ENCODE measurements around the gene PAQR9. TPM values are rescaled to one million over a fixed set of nuclear protein-coding genes. Genes with fewer than 3 reads are reported as not detected.

PAQR9 gene
- total RNA-seq, 4 donors from 2014 or later = not detected

DNA sequence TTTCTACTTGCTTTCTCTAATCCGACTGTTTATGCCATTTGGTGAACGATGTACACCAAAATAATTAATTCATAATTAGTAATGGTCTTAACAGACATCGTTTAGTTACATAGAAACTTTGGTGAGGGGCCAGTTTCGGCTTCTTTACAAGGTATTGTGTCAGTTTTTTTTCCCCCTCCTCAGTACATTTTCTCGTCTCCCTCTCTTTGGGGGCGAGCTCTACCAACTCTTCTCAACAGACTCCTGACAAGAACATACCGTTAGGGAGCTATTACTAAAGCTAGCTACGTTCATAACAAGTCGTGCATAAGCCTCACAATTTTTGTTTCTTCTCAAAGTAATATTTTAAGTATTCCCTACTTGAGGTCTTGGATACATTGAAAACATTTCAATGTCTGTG is 39.3 kb upstream of the PAQR9 start:
- H3K27ac ChIP-seq = no peak overlapping the region
- H3K36me3 ChIP-seq = no peaks in the 10 kb centered on the region
- no peaks in the 10 kb centered on the region for H3K27me3 ChIP-seq
- 3 to 7% methylated on average over 9 of the region's 9 CpGs for WGBS, 2 donors
- H3K4me1 ChIP-seq = peaks cover 14 to 17% of the 10 kb centered on the region in 2 donors
- peak overlapping the region in 1 of 3 donors; percentile 74 for H3K4me3 ChIP-seq (replicated peaks in 1 of 3)
- intact Hi-C loops (cut with DNase I) = no loop called here
- no peak for DNase-seq
- no peaks in the 10 kb centered on the region for H3K9me3 ChIP-seq
- TF ChIP-seq, protein P1, sequence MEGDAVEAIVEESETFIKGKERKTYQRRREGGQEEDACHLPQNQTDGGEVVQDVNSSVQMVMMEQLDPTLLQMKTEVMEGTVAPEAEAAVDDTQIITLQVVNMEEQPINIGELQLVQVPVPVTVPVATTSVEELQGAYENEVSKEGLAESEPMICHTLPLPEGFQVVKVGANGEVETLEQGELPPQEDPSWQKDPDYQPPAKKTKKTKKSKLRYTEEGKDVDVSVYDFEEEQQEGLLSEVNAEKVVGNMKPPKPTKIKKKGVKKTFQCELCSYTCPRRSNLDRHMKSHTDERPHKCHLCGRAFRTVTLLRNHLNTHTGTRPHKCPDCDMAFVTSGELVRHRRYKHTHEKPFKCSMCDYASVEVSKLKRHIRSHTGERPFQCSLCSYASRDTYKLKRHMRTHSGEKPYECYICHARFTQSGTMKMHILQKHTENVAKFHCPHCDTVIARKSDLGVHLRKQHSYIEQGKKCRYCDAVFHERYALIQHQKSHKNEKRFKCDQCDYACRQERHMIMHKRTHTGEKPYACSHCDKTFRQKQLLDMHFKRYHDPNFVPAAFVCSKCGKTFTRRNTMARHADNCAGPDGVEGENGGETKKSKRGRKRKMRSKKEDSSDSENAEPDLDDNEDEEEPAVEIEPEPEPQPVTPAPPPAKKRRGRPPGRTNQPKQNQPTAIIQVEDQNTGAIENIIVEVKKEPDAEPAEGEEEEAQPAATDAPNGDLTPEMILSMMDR (IDR thresholded peaks at IDR 0.05) = no peak
- no peak for TF ChIP-seq POLR2A (IDR thresholded peaks at IDR 0.05)

DNA sequence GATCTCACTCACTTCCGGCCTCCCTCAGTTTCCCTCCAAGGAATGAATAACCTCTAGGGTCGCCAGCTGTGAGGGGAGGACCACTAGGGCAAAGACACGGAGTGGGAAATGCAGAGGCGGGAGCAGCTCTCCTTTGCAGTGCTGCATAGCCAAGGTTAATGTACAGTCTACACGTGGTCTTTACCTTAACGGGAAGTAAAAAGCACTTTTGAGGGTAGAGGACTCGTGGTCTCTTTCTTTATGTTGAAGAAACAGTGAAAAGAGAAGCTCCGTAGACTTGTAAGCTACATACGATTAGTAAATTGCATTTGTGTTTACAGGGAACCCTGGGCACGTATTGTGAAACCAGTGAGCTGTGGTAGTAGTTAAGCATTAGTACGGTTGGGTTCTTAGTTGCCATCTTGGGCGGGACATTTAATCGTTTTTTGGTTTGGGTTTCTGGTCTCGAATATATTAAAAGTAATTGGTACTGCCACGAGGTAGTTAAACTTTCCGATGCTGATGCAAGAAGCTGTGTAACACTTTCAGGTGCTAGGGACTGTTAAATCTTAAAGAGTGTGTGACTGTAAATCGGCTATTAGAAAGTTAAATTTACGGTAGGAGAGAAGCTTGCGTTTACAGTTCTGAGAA is 38.7 kb upstream of the PAQR9 start:
- H3K4me3 ChIP-seq (replicated peaks in 1 of 3) = peak overlapping the region; percentile 33 to 75 (median 74)
- H3K27ac ChIP-seq = peak overlapping the region in 2 of 3 donors; percentile 86 to 98
- H3K4me1 ChIP-seq = peaks cover 14 to 17% of the 10 kb centered on the region in 2 donors
- DNase-seq = no peak
- H3K27me3 ChIP-seq = no peaks in the 10 kb centered on the region
- no peak for TF ChIP-seq POLR2A (IDR thresholded peaks at IDR 0.05)
- TF ChIP-seq, protein P1 (IDR thresholded peaks at IDR 0.05) = no peak
- H3K9me3 ChIP-seq = no peaks in the 10 kb centered on the region
- intact Hi-C loops (cut with DNase I) = no loop called here
- WGBS, 2 donors = 0 to 2% methylated on average over 19 of the region's 19 CpGs
- H3K36me3 ChIP-seq = no peaks in the 10 kb centered on the region

DNA sequence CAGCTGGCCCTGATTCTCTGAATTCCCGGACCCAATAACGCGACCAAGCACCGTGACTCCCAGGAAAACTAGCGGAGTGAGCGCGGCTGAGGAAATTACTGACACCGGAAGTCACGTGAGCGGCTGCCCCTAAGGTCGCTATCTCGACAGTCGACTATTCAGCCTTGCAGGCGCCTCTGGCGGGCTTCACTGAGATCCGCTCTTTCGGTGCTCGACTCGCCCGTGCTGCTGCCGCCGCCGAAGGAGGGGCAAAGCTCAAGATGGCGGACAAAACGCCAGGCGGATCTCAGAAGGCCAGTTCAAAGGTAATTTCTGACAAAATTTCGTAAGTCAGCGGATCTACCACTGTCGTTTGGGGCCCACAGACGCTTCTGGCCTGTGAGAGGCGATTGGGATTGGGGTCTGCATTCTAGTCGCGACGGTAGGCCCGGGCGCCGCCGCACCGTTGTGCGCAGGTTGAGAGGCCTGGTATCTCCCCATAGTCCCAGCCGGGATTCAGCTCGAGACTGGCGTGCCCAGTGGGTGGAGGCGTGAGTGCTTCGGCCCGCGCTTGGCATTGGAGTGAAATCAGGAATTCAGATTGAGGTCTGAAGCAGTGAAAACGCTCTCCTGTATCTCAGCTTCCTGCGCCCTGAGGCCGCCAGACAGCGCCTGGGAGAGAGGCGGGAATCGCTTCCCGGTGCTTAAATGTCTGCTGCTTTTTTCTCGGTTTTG is 38.1 kb upstream of the PAQR9 start, which contains the start of gene U2SURP:
Gene U2SURP, plus strand, starts transcription at position 202 of the 714 bp plus-strand sequence. Its CDS starts 59 bp downstream, at position 261.
- Histone ChIP-seq H3K36me3 (no peaks in the 10 kb centered on the region), H3K4me1 (peaks cover 14 to 17% of the 10 kb centered on the region in 2 donors), H3K4me3 (replicated peaks in 1 of 3) (peak within 1 kb of the TSS; percentile 33 to 80 (median 74)), H3K27me3 (no peaks in the 10 kb centered on the region), H3K27ac (peak within 1 kb of the TSS; percentile 86 to 98 (median 93)), H3K9me3 (no peaks in the 10 kb centered on the region)
- DNase-seq = peak; percentile 98
- intact Hi-C loops (cut with DNase I) = no loop called here
- 0 to 1% methylated on average over 31 to 39 of the region's 55 CpGs for WGBS, 2 donors
- TF ChIP-seq, protein P1 (IDR thresholded peaks at IDR 0.05) = peak in 2 of 6 experiments; percentile 32 to 42
- TF ChIP-seq POLR2A (IDR thresholded peaks at IDR 0.05) = peak in 1 of 2 donors; percentile 80

DNA sequence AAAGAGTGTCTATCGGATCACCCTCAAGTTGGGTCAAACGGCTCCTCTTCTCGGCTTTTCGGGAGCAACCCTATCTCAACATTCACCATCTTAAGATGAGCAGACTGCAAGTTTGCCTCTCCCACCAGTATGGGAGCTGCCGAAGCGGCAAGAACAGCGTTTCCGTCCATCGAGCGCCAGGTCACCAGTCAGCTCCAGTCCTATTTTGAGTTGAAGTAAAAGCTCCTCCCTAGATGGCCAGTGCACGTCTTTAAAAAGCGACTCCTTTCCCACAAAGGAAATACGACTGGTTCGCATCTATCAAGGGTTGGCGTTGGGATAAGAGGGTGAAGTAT is 37.5 kb upstream of the PAQR9 start:
- H3K36me3 ChIP-seq = no peaks in the 10 kb centered on the region
- intact Hi-C loops (cut with DNase I) = no loop called here
- peak overlapping the region; percentile 30 to 80 (median 74) for H3K4me3 ChIP-seq (replicated peaks in 1 of 3)
- peaks cover 14 to 17% of the 10 kb centered on the region in 2 donors for H3K4me1 ChIP-seq
- 0 to 3% methylated on average over 11 to 15 of the region's 15 CpGs for WGBS, 2 donors
- TF ChIP-seq, protein P1 (IDR thresholded peaks at IDR 0.05) = no peak
- no peak for TF ChIP-seq POLR2A (IDR thresholded peaks at IDR 0.05)
- no peaks in the 10 kb centered on the region for H3K9me3 ChIP-seq
- no peaks in the 10 kb centered on the region for H3K27me3 ChIP-seq
- no peak for DNase-seq
- peak overlapping the region; percentile 86 to 98 (median 93) for H3K27ac ChIP-seq

DNA sequence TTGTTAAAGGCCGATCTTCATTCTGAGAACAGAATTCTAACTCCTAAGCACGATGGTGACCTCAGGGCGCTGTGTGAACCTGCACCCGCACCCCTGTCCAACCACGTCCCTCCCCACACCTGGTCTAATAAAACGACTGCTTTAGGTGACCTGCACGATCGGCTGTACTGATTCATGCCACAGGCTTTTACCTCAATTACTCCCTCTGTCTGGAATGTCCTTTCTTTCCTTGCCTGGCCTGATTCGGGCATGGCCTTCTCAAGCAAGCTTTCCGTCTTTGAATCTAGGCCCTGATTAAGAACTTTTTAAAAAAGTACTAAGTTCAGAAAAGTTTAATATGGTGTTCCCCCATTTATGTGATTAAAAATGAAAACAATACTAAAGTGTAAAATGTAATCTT is 37.1 kb upstream of the PAQR9 start:
- Histone ChIP-seq H3K36me3 (no peaks in the 10 kb centered on the region), H3K9me3 (no peaks in the 10 kb centered on the region), H3K27ac (peak overlapping the region; percentile 86 to 98 (median 93)), H3K4me3 (replicated peaks in 1 of 3) (peak overlapping the region; percentile 30 to 80 (median 74)), H3K4me1 (peaks cover 14 to 17% of the 10 kb centered on the region in 2 donors), H3K27me3 (no peaks in the 10 kb centered on the region)
- peak; percentile 5 to 12 for DNase-seq
- intact Hi-C loops (cut with DNase I) = no loop called here
- 28 to 29% methylated on average over 10 of the region's 10 CpGs for WGBS, 2 donors
- TF ChIP-seq, protein P1 (IDR thresholded peaks at IDR 0.05) = no peak
- TF ChIP-seq POLR2A (IDR thresholded peaks at IDR 0.05) = no peak

All from thyroid gland (tissue), 4 donors.